HEK293 (cell line): ENCODE results near the gene PRM1.
"Not testable (repeated sequence)": the region's sequence is repeated elsewhere in the genome, so short reads cannot be mapped to it uniquely, and the experiment has no call there.

ENCODE experiments used
- CTCF ChIA-PET: fragments of 350-600 bp; formaldehyde crosslinking; extraction: SDS; loops from one replicate; lab custom pipeline; 2021; ENCODE audit warnings: antibody characterized with exemption; lab: Yijun Ruan, JAX
- POLR2A ChIA-PET: fragments of 300-600 bp; formaldehyde crosslinking; extraction: SDS; loops from one replicate; lab custom pipeline; 2020; ENCODE audit warnings: antibody characterized with exemption, inconsistent platforms; lab: Yijun Ruan, JAX
- H3K27ac ChIP-seq: fragments of 200-500 bp; sonication (Bioruptor generic); 2 replicates; pipeline ENCODE4 v1.5.1; 2014; ENCODE audit warnings: low read depth, low read length, control low read depth, inconsistent platforms; ENCODE audit errors: extremely low read depth
- H3K36me3 ChIP-seq, 2 experiments: fragments of 200-500 bp in 1 of 2; sonication (Bioruptor generic) in 1 of 2; 1 replicate in 1 of 2; 2 replicates in 1 of 2; pipeline ENCODE4 v1.5.1; 2014 to 2017; ENCODE audit warnings: inconsistent platforms in 2 of 2, low read length in 2 of 2; ENCODE audit not compliant: control insufficient read depth in 2 of 2, insufficient read depth in 1 of 2
- H3K4me1 ChIP-seq: fragments of 200-500 bp; sonication (Bioruptor generic); 2 replicates; pipeline ENCODE4 v1.5.1; 2014; ENCODE audit warnings: mild to moderate bottlenecking, low read length, inconsistent platforms; ENCODE audit not compliant: control insufficient read depth, insufficient read depth
- H3K4me3 ChIP-seq: 2 replicates; pipeline ENCODE4 v1.5.1; 2011; ENCODE audit warnings: low read depth, mild to moderate bottlenecking, control low read depth, low read length, moderate library complexity
- H3K9me3 ChIP-seq: fragments of 200-500 bp; sonication (Bioruptor generic); 2 replicates; pipeline ENCODE4 v1.5.1; 2014; ENCODE audit warnings: low read depth, low read length, inconsistent platforms; ENCODE audit not compliant: control insufficient read depth, insufficient read depth
- CTCF ChIP-seq: fragments of 450-650 bp; formaldehyde crosslinking; IDR thresholded peaks from 2 replicates; pipeline ENCODE4 v1.5.1; 2016; ENCODE audit warnings: missing biosample characterization, missing genetic modification characterization
- EGR2 ChIP-seq: fragments of 450-650 bp; formaldehyde crosslinking; IDR thresholded peaks from 2 replicates; pipeline ENCODE4 v1.5.1; 2016; ENCODE audit warnings: low read depth, missing biosample characterization, missing genetic modification characterization
- OSR2 ChIP-seq: fragments of 450-650 bp; formaldehyde crosslinking; IDR thresholded peaks from 2 replicates; pipeline ENCODE4 v1.5.1; 2016; ENCODE audit warnings: missing biosample characterization, missing genetic modification characterization
- SALL2 ChIP-seq: fragments of 450-650 bp; formaldehyde crosslinking; IDR thresholded peaks from 2 replicates; pipeline ENCODE4 v1.5.0; 2017; ENCODE audit warnings: missing biosample characterization, mild to moderate bottlenecking, missing genetic modification characterization, borderline replicate concordance
- SP7 ChIP-seq: fragments of 450-650 bp; formaldehyde crosslinking; IDR thresholded peaks from 2 replicates; pipeline ENCODE4 v1.5.1; 2016; ENCODE audit warnings: missing biosample characterization, missing genetic modification characterization
- ZBTB8A ChIP-seq: fragments of 450-650 bp; formaldehyde crosslinking; IDR thresholded peaks from 2 replicates; pipeline ENCODE4 v1.5.1; 2016; ENCODE audit warnings: missing biosample characterization, missing genetic modification characterization
- ZFHX2 ChIP-seq: fragments of 450-650 bp; formaldehyde crosslinking; conservative IDR thresholded peaks from 2 replicates; pipeline ENCODE4 v1.5.1; 2016; ENCODE audit warnings: missing biosample characterization, missing genetic modification characterization
- ZFP37 ChIP-seq: fragments of 450-650 bp; formaldehyde crosslinking; IDR thresholded peaks from 2 replicates; pipeline ENCODE4 v1.5.1; 2016; ENCODE audit warnings: missing biosample characterization, missing genetic modification characterization
- ZFP41 ChIP-seq: fragments of 450-650 bp; formaldehyde crosslinking; IDR thresholded peaks from 2 replicates; pipeline ENCODE4 v1.5.1; 2016; ENCODE audit warnings: missing biosample characterization, missing genetic modification characterization, borderline replicate concordance
- ZNF19 ChIP-seq: fragments of 450-650 bp; formaldehyde crosslinking; IDR thresholded peaks from 2 replicates; pipeline ENCODE4; 2016; ENCODE audit warnings: missing biosample characterization, missing genetic modification characterization, low read depth
- ZNF248 ChIP-seq: fragments of 450-650 bp; formaldehyde crosslinking; IDR thresholded peaks from 2 replicates; pipeline ENCODE4 v1.5.1; 2017; ENCODE audit warnings: missing biosample characterization, missing genetic modification characterization
- ZNF280D ChIP-seq: fragments of 450-650 bp; formaldehyde crosslinking; IDR thresholded peaks from 2 replicates; pipeline ENCODE4 v1.5.1; 2016; ENCODE audit warnings: missing biosample characterization, missing genetic modification characterization
- ZNF354C ChIP-seq: fragments of 450-650 bp; formaldehyde crosslinking; IDR thresholded peaks from 2 replicates; pipeline ENCODE4 v1.5.1; 2016; ENCODE audit warnings: missing biosample characterization, missing genetic modification characterization, low read depth, borderline replicate concordance
- ZNF555 ChIP-seq: fragments of 450-650 bp; formaldehyde crosslinking; conservative IDR thresholded peaks from 2 replicates; pipeline ENCODE4 v1.5.1; 2017; ENCODE audit warnings: missing biosample characterization, mild to moderate bottlenecking, missing genetic modification characterization, inconsistent platforms
- ZNF707 ChIP-seq: fragments of 450-650 bp; formaldehyde crosslinking; IDR thresholded peaks from 2 replicates; pipeline ENCODE4 v1.5.1; 2016; ENCODE audit warnings: missing biosample characterization, missing genetic modification characterization
- ZNF768 ChIP-seq: fragments of 450-650 bp; formaldehyde crosslinking; IDR thresholded peaks from 2 replicates; pipeline ENCODE4 v1.5.1; 2018; ENCODE audit warnings: missing biosample characterization, mild to moderate bottlenecking, missing genetic modification characterization
- ZNF837 ChIP-seq: fragments of 450-650 bp; formaldehyde crosslinking; IDR thresholded peaks from 2 replicates; pipeline ENCODE4 v1.5.1; 2016; ENCODE audit warnings: missing biosample characterization, missing genetic modification characterization
- ZSCAN16 ChIP-seq: fragments of 450-650 bp; formaldehyde crosslinking; IDR thresholded peaks from 2 replicates; pipeline ENCODE4 v1.5.1; 2016; ENCODE audit warnings: missing biosample characterization, missing genetic modification characterization
- TF ChIP-seq, protein P1 (sequence below): fragments of 450-650 bp; formaldehyde crosslinking; IDR thresholded peaks from 2 replicates; pipeline ENCODE4 v1.5.1; 2016; ENCODE audit warnings: missing biosample characterization, missing genetic modification characterization

The PRM1 gene

GRCh38 chr16:11291091-11291703 is 10.1 kb upstream of the PRM1 start:
- Histone ChIP-seq H3K27ac (no peak overlapping the region), H3K9me3 (no peaks in the 10 kb centered on the region), H3K4me3 (no peak overlapping the region), H3K4me1 (no peaks in the 10 kb centered on the region; the same call in 1 of the 2 replicates), H3K36me3 (no peaks in the 10 kb centered on the region)
- ChIA-PET POLR2A (interaction anchor here (1.1 to 1.4 kb wide), 2 partner anchors 31 to 36 kb away, joined by 3 to 7 read pairs; partner anchors contain the start of gene SOCS1), CTCF (interaction anchor here (0.8 to 1.0 kb wide), 2 partner anchors 19 to 328 kb away, joined by 3 read pairs; no protein-coding TSS in a partner anchor)
- TF ChIP-seq OSR2 = peak; percentile 61
- TF ChIP-seq ZFHX2 (tag by site-specific recombination) = no peak

- Histone ChIP-seq H3K4me3 (no peak overlapping the region), H3K36me3 (no peaks in the 10 kb centered on the region), H3K4me1 (no peaks in the 10 kb centered on the region; the same call in 1 of the 2 replicates), H3K27ac (no peak overlapping the region), H3K9me3 (no peaks in the 10 kb centered on the region)
- ChIA-PET POLR2A (interaction anchor here (1.1 to 1.4 kb wide), 2 partner anchors 30 to 35 kb away, joined by 3 to 7 read pairs; partner anchors contain the start of gene SOCS1), CTCF (no interaction called here)
- no peak for TF ChIP-seq ZFP41 (tag by site-specific recombination)
- no peak for TF ChIP-seq ZBTB8A (tag by site-specific recombination)
- no peak for TF ChIP-seq ZNF280D (tag by site-specific recombination)
- no peak for TF ChIP-seq SP7 (tag by site-specific recombination)
- TF ChIP-seq, protein P1, sequence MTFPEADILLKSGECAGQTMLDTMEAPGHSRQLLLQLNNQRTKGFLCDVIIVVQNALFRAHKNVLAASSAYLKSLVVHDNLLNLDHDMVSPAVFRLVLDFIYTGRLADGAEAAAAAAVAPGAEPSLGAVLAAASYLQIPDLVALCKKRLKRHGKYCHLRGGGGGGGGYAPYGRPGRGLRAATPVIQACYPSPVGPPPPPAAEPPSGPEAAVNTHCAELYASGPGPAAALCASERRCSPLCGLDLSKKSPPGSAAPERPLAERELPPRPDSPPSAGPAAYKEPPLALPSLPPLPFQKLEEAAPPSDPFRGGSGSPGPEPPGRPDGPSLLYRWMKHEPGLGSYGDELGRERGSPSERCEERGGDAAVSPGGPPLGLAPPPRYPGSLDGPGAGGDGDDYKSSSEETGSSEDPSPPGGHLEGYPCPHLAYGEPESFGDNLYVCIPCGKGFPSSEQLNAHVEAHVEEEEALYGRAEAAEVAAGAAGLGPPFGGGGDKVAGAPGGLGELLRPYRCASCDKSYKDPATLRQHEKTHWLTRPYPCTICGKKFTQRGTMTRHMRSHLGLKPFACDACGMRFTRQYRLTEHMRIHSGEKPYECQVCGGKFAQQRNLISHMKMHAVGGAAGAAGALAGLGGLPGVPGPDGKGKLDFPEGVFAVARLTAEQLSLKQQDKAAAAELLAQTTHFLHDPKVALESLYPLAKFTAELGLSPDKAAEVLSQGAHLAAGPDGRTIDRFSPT (tag by site-specific recombination) = no peak
- no peak for TF ChIP-seq ZSCAN16 (tag by site-specific recombination)
- no peak for TF ChIP-seq EGR2 (tag by site-specific recombination)
- TF ChIP-seq ZNF768 (tag by site-specific recombination) = no peak
- TF ChIP-seq ZNF19 (tag by site-specific recombination) = no peak
- no peak for TF ChIP-seq ZNF837 (tag by site-specific recombination)
- no peak for TF ChIP-seq ZFP37
- TF ChIP-seq ZNF354C (tag by site-specific recombination) = no peak
- TF ChIP-seq ZNF555 (tag by site-specific recombination) = no peak
- TF ChIP-seq ZNF707 (tag by site-specific recombination) = no peak
- TF ChIP-seq ZNF248 (tag by site-specific recombination) = no peak
- no peak for TF ChIP-seq SALL2 (tag by site-specific recombination)
- no peak for TF ChIP-seq CTCF
Observed at GRCh38 chr16:11290102-11290893, 9.2 kb upstream of the PRM1 start.

GRCh38 chr16:11289696-11290095 is 8.6 kb upstream of the PRM1 start:
- H3K9me3 ChIP-seq, H3K36me3 ChIP-seq, POLR2A ChIA-PET, H3K4me1 ChIP-seq, H3K4me3 ChIP-seq, H3K27ac ChIP-seq, CTCF ChIA-PET: not testable (repeated sequence)
